ENCODE data around the gene INPP5F. TPM values are rescaled to one million over a fixed set of nuclear protein-coding genes. Genes with fewer than 3 reads are reported as not detected.

The INPP5F gene
- total and polyA plus RNA-seq, 10 donors: 6.0 to 16.2 (median 10.9) TPM

DNA sequence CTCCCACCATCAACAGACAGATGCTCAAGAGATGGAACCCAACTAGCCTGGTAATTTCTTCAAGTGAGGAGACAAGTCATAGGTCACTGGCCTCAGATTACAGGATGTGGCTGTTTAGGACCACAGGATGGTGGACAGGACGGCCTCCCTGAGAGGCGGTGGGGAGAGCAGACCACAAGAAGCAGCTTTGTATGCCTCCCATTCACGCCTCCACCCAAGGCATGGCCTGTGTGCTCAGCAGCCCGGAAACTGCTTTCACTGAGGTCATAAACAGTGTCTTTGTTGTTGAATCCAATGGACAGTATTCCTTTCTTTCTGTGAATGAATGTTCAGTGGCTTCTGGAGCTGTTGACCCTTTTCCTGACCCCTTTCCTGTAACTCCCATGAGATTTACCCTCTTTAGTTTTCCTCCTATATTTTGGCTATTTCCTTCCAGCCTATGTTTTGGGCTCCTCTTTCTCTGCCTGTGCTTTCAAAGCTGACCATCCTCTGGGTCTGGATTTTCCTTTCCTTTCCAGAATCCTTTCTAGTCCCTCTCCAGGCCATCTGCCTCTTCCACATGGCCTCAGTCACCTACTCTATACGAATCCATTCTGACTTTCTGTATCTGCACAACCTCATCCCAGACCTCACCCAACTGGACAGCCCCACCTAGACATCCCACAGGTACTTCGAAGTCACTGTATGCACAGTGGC lies 32.4 kb upstream of the INPP5F start:
- intact Hi-C loops (cut with DNase I; ENCODE audit: low total_unique reads): no loop called here
- no peak overlapping the region for H3K27ac ChIP-seq
- H3K9me3 ChIP-seq: no peaks in the 10 kb centered on the region
- peaks cover 0 to 11% (median 0%) of the 10 kb centered on the region in 6 donors for H3K4me1 ChIP-seq
- H3K4me3 ChIP-seq: no peak overlapping the region
- H3K27me3 ChIP-seq (replicated peaks in 1 of 7): no peaks in the 10 kb centered on the region
- peak in 1 of 3 donors; percentile 13 for TF ChIP-seq POLR2AphosphoS5 (IDR thresholded peaks at IDR 0.05)
- TF ChIP-seq POLR2A (IDR thresholded peaks at IDR 0.05): no peak
- WGBS, 5 donors: 50 to 74% (median 60%) methylated on average over 6 of the region's 6 CpGs
- no peaks in the 10 kb centered on the region for H3K36me3 ChIP-seq
- no peak for DNase-seq

DNA sequence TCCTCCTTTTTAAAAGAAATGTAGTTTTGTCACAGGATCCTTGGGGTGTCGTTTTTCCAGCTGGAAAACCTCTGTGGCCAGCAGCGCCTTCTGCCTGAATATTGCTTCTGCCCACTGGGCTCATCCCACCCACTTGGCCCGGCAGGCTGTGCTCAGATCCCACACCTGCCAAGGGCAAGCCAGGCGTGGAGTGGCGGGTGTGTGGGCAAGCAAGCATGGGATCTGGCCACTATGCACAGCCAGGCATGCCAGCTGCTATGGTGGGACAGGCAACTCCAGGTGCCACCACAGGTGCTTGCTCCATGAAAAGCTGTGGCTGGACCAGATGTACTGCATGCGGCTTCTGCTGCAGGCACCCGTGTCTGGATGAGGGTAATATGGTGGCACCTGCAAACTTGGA lies 31.2 kb upstream of the INPP5F start:
- Histone ChIP-seq H3K4me1 (peaks cover 0 to 13% (median 0%) of the 10 kb centered on the region in 6 donors), H3K36me3 (no peaks in the 10 kb centered on the region), H3K9me3 (no peaks in the 10 kb centered on the region), H3K27ac (no peak overlapping the region), H3K27me3 (replicated peaks in 1 of 7) (no peaks in the 10 kb centered on the region), H3K4me3 (no peak overlapping the region)
- intact Hi-C loops (cut with DNase I; ENCODE audit: low total_unique reads): no loop called here
- TF ChIP-seq, protein P1, sequence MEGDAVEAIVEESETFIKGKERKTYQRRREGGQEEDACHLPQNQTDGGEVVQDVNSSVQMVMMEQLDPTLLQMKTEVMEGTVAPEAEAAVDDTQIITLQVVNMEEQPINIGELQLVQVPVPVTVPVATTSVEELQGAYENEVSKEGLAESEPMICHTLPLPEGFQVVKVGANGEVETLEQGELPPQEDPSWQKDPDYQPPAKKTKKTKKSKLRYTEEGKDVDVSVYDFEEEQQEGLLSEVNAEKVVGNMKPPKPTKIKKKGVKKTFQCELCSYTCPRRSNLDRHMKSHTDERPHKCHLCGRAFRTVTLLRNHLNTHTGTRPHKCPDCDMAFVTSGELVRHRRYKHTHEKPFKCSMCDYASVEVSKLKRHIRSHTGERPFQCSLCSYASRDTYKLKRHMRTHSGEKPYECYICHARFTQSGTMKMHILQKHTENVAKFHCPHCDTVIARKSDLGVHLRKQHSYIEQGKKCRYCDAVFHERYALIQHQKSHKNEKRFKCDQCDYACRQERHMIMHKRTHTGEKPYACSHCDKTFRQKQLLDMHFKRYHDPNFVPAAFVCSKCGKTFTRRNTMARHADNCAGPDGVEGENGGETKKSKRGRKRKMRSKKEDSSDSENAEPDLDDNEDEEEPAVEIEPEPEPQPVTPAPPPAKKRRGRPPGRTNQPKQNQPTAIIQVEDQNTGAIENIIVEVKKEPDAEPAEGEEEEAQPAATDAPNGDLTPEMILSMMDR (IDR thresholded peaks at IDR 0.05 in 8 of 11, conservative IDR thresholded peaks at IDR 0.05 in 3 of 11): no peak
- TF ChIP-seq POLR2AphosphoS5 (IDR thresholded peaks at IDR 0.05) (no peak), POLR2A (IDR thresholded peaks at IDR 0.05) (no peak)
- 82 to 94% (median 92%) methylated on average over 4 to 7 of the region's 7 CpGs for WGBS, 5 donors
- DNase-seq: no peak

DNA sequence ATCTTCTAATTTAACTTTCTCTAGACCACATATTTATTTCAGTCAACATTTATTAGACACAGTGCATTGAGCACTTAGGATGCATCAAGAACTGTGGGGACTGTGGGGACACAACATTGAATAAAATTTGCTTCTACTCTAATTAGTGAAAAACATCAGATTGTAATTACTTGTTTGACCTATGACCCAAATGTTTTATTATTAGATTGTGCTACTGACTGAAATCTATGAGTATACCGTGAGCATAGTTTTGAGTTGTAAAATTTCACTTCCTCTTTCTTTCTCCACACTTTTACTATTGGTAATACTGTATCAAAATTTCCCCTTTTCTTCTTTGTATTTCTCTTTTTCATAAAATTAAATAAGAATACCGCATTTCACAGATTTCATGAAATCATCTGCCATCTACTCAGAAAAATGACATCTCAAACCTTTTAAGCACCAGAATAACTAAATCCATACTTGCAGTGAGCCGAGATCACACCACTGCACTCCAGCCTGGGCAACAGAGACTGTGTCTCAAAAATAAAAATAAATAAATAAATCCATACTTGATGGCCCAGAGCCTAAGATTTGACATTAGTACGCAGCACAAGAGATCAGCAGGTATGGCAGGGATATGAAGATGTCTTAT lies 25.4 kb upstream of the INPP5F start:
- Histone ChIP-seq H3K4me3 (no peak overlapping the region), H3K9me3 (no peaks in the 10 kb centered on the region), H3K27ac (peak overlapping the region; percentile 5 to 70 (median 43)), H3K36me3 (no peaks in the 10 kb centered on the region), H3K4me1 (peaks cover 0 to 63% (median 32%) of the 10 kb centered on the region in 6 donors), H3K27me3 (replicated peaks in 1 of 7) (no peaks in the 10 kb centered on the region)
- intact Hi-C loops (cut with DNase I; ENCODE audit: low total_unique reads): no loop called here
- TF ChIP-seq POLR2A (IDR thresholded peaks at IDR 0.05): no peak
- TF ChIP-seq, protein P1 (IDR thresholded peaks at IDR 0.05 in 8 of 11, conservative IDR thresholded peaks at IDR 0.05 in 3 of 11): no peak
- no peak for TF ChIP-seq POLR2AphosphoS5 (IDR thresholded peaks at IDR 0.05)
- 59 to 61% (median 59%) methylated on average over 4 of the region's 4 CpGs for WGBS, 5 donors
- DNase-seq: no peak

DNA sequence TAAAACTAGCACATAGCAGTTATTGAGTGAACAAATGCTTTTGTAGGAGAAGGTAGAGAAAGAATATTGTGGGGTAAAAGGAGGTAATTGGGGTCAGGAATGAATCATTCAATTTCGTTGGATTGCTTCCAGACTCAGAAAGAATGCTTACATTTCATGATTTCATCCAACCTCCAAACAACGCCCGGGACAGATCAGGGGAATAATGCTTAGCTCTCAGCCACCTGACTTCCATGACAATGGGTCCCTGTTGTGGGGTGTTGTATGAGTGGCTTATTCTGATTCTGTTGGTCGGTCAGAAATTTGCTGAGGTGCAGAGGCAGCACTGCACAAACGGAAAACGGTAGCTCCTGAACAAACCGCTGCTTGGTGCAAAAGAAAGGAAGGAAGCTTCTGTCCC lies 24.0 kb upstream of the INPP5F start:
- Histone ChIP-seq H3K27me3 (replicated peaks in 1 of 7) (no peaks in the 10 kb centered on the region), H3K4me1 (peaks cover 0 to 74% (median 35%) of the 10 kb centered on the region in 6 donors), H3K36me3 (no peaks in the 10 kb centered on the region), H3K27ac (no peak overlapping the region), H3K4me3 (no peak overlapping the region), H3K9me3 (peaks cover 0 to 11% (median 7%) of the 10 kb centered on the region in 8 donors)
- DNase-seq: no peak
- TF ChIP-seq POLR2A (IDR thresholded peaks at IDR 0.05) (no peak), POLR2AphosphoS5 (IDR thresholded peaks at IDR 0.05) (no peak)
- TF ChIP-seq, protein P1 (IDR thresholded peaks at IDR 0.05 in 8 of 11, conservative IDR thresholded peaks at IDR 0.05 in 3 of 11): no peak
- intact Hi-C loops (cut with DNase I; ENCODE audit: low total_unique reads): no loop called here
- 67 to 85% (median 70%) methylated on average over 7 of the region's 7 CpGs for WGBS, 5 donors

Data from spleen (tissue), 11 donors.